H9 (cell line): Measurements from ENCODE around the gene GRIN3B. TPM values are rescaled to one million over a fixed set of nuclear protein-coding genes. Genes with fewer than 3 reads are reported as not detected.

Experiments used
- DNase-seq: peaks from one replicate; pipeline ENCODE4 v3.0.0-alpha.2; 2017
- H2AFZ ChIP-seq: one replicate; pipeline ENCODE4 v1.6.1; 2013; ENCODE audit warnings: mild to moderate bottlenecking, low read length, control low read depth, moderate library complexity
- H2AK5ac ChIP-seq: 2 replicates; pipeline ENCODE4 v1.6.1; 2013; ENCODE audit warnings: low read length, control low read depth, mixed read lengths; ENCODE audit not compliant: insufficient read length
- H2BK120ac ChIP-seq: one replicate; pipeline ENCODE4 v1.6.1; 2013; ENCODE audit warnings: low read depth, mild to moderate bottlenecking, low read length, control low read depth, inconsistent platforms; ENCODE audit not compliant: poor library complexity, severe bottlenecking
- H2BK12ac ChIP-seq: 2 replicates; pipeline ENCODE4 v1.6.1; 2013; ENCODE audit warnings: low read length, control low read depth, mixed read lengths, low read depth; ENCODE audit not compliant: insufficient read length
- H2BK15ac ChIP-seq: 2 replicates; pipeline ENCODE4 v1.6.1; 2013; ENCODE audit warnings: low read depth, low read length, control low read depth
- H2BK20ac ChIP-seq: one replicate; pipeline ENCODE4 v1.6.1; 2013; ENCODE audit warnings: low read depth, mild to moderate bottlenecking, low read length, control low read depth, inconsistent platforms; ENCODE audit not compliant: poor library complexity, severe bottlenecking
- H2BK5ac ChIP-seq: 2 replicates; pipeline ENCODE4 v1.6.1; 2013; ENCODE audit warnings: low read length, control low read depth, mixed read lengths; ENCODE audit not compliant: insufficient read length
- H3K14ac ChIP-seq: 2 replicates; pipeline ENCODE4 v1.6.1; 2013; ENCODE audit warnings: low read length, control low read depth; ENCODE audit not compliant: insufficient read depth
- H3K18ac ChIP-seq: 2 replicates; pipeline ENCODE4 v1.6.1; 2013; ENCODE audit warnings: low read depth, mild to moderate bottlenecking, mixed read lengths, low read length, control low read depth; ENCODE audit not compliant: insufficient read length
- H3K23ac ChIP-seq: 2 replicates; pipeline ENCODE4 v1.6.1; 2013; ENCODE audit warnings: low read length, control low read depth, mixed read lengths, low read depth; ENCODE audit not compliant: insufficient read length
- H3K23me2 ChIP-seq: 2 replicates; pipeline ENCODE4 v1.6.1; 2013; ENCODE audit warnings: low read depth, mild to moderate bottlenecking, mixed read lengths, low read length, control low read depth; ENCODE audit not compliant: insufficient read length, poor library complexity, severe bottlenecking
- H3K27ac ChIP-seq: 2 replicates; pipeline ENCODE4 v1.5.1; 2013; ENCODE audit warnings: low read length, control low read depth, mixed read lengths, low read depth; ENCODE audit not compliant: insufficient read length
- H3K27me3 ChIP-seq: 2 replicates; pipeline ENCODE4 v1.6.1; 2013; ENCODE audit warnings: low read length, control low read depth, inconsistent platforms; ENCODE audit not compliant: insufficient read depth
- H3K4ac ChIP-seq: 2 replicates; pipeline ENCODE4 v1.6.1; 2013; ENCODE audit warnings: low read depth, mild to moderate bottlenecking, control low read depth, inconsistent platforms, low read length, moderate library complexity
- H3K4me1 ChIP-seq: 2 replicates; pipeline ENCODE4 v1.6.1; 2013; ENCODE audit warnings: low read length, control low read depth, inconsistent platforms; ENCODE audit not compliant: insufficient read depth
- H3K4me2 ChIP-seq: 2 replicates; pipeline ENCODE4 v1.6.1; 2013; ENCODE audit warnings: low read length, control low read depth, mixed read lengths; ENCODE audit not compliant: insufficient read length, insufficient read depth
- H3K56ac ChIP-seq: 2 replicates; pipeline ENCODE4 v1.6.1; 2013; ENCODE audit warnings: low read depth, mild to moderate bottlenecking, mixed read lengths, low read length, control low read depth; ENCODE audit not compliant: insufficient read length
- H3K79me1 ChIP-seq: 2 replicates; pipeline ENCODE4 v1.6.1; 2013; ENCODE audit warnings: low read depth, mild to moderate bottlenecking, moderate library complexity, low read length, control low read depth, inconsistent platforms; ENCODE audit not compliant: insufficient read depth, poor library complexity, severe bottlenecking
- H3K79me2 ChIP-seq: 2 replicates; pipeline ENCODE4 v1.6.1; 2013; ENCODE audit warnings: low read length, control low read depth, inconsistent platforms; ENCODE audit not compliant: insufficient read depth
- H3K9ac ChIP-seq: 2 replicates; pipeline ENCODE4 v1.6.1; 2013; ENCODE audit warnings: low read length, control low read depth, mixed read lengths; ENCODE audit not compliant: insufficient read length; ENCODE audit errors: extremely low read depth
- H3K9me3 ChIP-seq: one replicate; pipeline ENCODE4 v1.6.1; 2013; ENCODE audit warnings: low read depth, low read length, inconsistent platforms; ENCODE audit not compliant: control insufficient read depth
- H3T11ph ChIP-seq: one replicate; pipeline ENCODE4 v1.6.1; 2013; ENCODE audit warnings: mild to moderate bottlenecking, low read length, control low read depth, inconsistent platforms
- H4K20me1 ChIP-seq: one replicate; pipeline ENCODE4 v1.6.1; 2013; ENCODE audit not compliant: control insufficient read depth, insufficient read length, insufficient read depth
- H4K5ac ChIP-seq: 2 replicates; pipeline ENCODE4 v1.6.1; 2013; ENCODE audit warnings: low read depth, mild to moderate bottlenecking, mixed read lengths, low read length, control low read depth; ENCODE audit not compliant: insufficient read length
- H4K8ac ChIP-seq: replicated peaks from 2 replicates; pipeline ENCODE4 v1.6.1; 2013; ENCODE audit warnings: low read length, control low read depth, mixed read lengths, low read depth; ENCODE audit not compliant: insufficient read length
- H4K91ac ChIP-seq: 2 replicates; pipeline ENCODE4 v1.6.1; 2013; ENCODE audit warnings: low read depth, mild to moderate bottlenecking, moderate library complexity, mixed read lengths, low read length, control low read depth; ENCODE audit not compliant: insufficient read length
- H3K27ac Mint-ChIP-seq, 3 experiments: 2 replicates in 2 of 3; 3 replicates in 1 of 3; pipeline ENCODE4 v1.8.0; 2020 to 2021; ENCODE audit warnings: mixed read lengths in 3 of 3, mild to moderate bottlenecking in 1 of 3, moderate library complexity in 1 of 3
- H3K27me3 Mint-ChIP-seq: 2 replicates; pipeline ENCODE4 v1.8.0; 2021; ENCODE audit warnings: low read depth, mild to moderate bottlenecking, moderate library complexity, mixed read lengths
- H3K36me3 Mint-ChIP-seq, 3 experiments: 2 replicates in 2 of 3; 3 replicates in 1 of 3; pipeline ENCODE4 v1.8.0; 2020 to 2021; ENCODE audit warnings: low read depth in 3 of 3, mixed read lengths in 3 of 3; ENCODE audit not compliant: insufficient read depth in 1 of 3
- H3K4me1 Mint-ChIP-seq, 2 experiments: 2 replicates each; pipeline ENCODE4 v1.8.0; 2020; ENCODE audit warnings: mixed read lengths in 2 of 2
- H3K4me3 Mint-ChIP-seq, 2 experiments: 2 replicates in 1 of 2; 3 replicates in 1 of 2; pipeline ENCODE4 v1.8.0; 2020 to 2021; ENCODE audit warnings: mild to moderate bottlenecking in 2 of 2, mixed read lengths in 2 of 2, moderate library complexity in 1 of 2
- H3K9me3 Mint-ChIP-seq, 2 experiments: 2 replicates in 1 of 2; 3 replicates in 1 of 2; pipeline ENCODE4 v1.8.0; 2020; ENCODE audit warnings: mild to moderate bottlenecking in 2 of 2, mixed read lengths in 2 of 2, moderate library complexity in 1 of 2
- WGBS: extraction: QIAGEN DNeasy Blood & Tissue Kit; methylation state at CpG from one replicate; pipeline ENCODE4 v1.1.7; 2013; ENCODE audit warnings: missing lambda C conversion rate, low lambda C conversion rate, mixed read lengths; ENCODE audit not compliant: insufficient read length; ENCODE audit errors: extremely low coverage; 5-methylcytosine and 5-hydroxymethylcytosine counted together
- total RNA-seq: library from RNA; stranded (reverse); gene quantifications from 2 replicates; pipeline ENCODE4 v1.2.1, GENCODE V29; 2021
- TF ChIP-seq, protein P1 (sequence below): fragments of 200-600 bp; sonication (generic); conservative IDR thresholded peaks from 3 replicates; pipeline ENCODE4 v1.8.0; 2021; ENCODE audit warnings: antibody characterized with exemption, mild to moderate bottlenecking

Gene GRIN3B
- total RNA-seq, 1 experiment from 2014 or later = 1.0 TPM

DNA sequence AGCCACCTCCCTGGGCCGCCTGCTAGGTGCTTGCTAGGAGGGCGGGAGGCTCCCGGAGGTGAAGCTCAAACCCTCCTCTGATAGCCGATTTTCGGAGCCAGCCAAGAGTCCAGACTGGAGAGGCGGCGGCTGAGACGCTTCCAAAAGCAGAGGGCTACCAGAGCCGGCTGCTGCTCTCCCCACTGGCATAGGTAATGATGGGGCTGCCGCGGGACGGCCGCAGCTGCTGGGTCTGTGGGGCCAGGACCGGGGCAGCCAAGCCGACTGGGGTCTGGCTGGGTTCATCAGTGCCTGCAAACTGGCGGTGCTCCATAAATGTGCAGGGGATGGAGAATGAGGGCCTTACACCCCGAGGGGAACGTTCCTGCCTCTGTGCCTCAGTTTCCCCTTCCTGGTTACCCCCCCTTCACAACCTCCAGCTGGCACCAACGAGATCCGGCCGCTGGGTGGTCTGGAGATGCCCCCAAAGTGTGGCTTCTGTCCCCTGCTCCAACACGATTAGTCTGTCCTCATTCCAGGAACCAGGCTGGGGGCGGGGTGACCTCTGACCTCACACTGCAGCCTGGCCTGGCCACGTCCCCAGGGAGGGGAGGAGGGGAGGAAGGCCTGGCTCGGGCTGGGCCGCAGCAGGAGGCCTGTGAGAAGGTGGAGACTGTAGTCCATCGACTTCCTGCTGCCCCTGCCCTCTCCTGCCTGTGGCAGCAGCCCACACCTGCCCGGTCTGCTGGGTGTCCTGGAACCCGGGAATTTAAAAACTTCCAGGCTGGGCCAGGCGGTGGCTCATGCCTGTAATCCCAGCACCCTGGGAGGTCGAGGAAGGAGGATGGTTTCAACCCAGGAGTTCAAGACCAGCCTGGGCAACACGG is 19.9 kb upstream of the GRIN3B start:
- no CpG with 5 or more reads among the region's 32 CpGs for WGBS
- 0 out of 5 replicates have a peak overlapping the region, but pooled peaks of 1 of the 2 experiments have one; percentile 12 for H3K4me3 Mint-ChIP-seq
- H3K27ac ChIP-seq = no peak overlapping the region

More for the DNA sequence above, 19.9 kb upstream of the GRIN3B start:
- Histone ChIP-seq H3K14ac (no peak overlapping the region), H2BK20ac (no peak overlapping the region), H4K5ac (no peak overlapping the region), H3K79me1 (no peaks in the 10 kb centered on the region), H3K56ac (no peak overlapping the region), H2AK5ac (no peak overlapping the region), H2BK120ac (no peak overlapping the region), H4K20me1 (no peaks in the 10 kb centered on the region), H2BK5ac (no peak overlapping the region), H3K23me2 (peaks cover 7% of the 10 kb centered on the region), H3K23ac (no peak overlapping the region), H3K18ac (no peak overlapping the region), H2AFZ (no peak overlapping the region), H4K8ac (no peak overlapping the region), H3K4me1 (no peaks in the 10 kb centered on the region), H3T11ph (no peak overlapping the region), H3K4ac (no peak overlapping the region), H2BK12ac (no peak overlapping the region), H3K9ac (no peak overlapping the region), H3K4me2 (no peak overlapping the region), H4K91ac (no peak overlapping the region), H2BK15ac (no peak overlapping the region), H3K9me3 (no peaks in the 10 kb centered on the region), H3K79me2 (no peaks in the 10 kb centered on the region; the same call in 1 of the 2 replicates), H3K27me3 (no peaks in the 10 kb centered on the region)
- TF ChIP-seq, protein P1, sequence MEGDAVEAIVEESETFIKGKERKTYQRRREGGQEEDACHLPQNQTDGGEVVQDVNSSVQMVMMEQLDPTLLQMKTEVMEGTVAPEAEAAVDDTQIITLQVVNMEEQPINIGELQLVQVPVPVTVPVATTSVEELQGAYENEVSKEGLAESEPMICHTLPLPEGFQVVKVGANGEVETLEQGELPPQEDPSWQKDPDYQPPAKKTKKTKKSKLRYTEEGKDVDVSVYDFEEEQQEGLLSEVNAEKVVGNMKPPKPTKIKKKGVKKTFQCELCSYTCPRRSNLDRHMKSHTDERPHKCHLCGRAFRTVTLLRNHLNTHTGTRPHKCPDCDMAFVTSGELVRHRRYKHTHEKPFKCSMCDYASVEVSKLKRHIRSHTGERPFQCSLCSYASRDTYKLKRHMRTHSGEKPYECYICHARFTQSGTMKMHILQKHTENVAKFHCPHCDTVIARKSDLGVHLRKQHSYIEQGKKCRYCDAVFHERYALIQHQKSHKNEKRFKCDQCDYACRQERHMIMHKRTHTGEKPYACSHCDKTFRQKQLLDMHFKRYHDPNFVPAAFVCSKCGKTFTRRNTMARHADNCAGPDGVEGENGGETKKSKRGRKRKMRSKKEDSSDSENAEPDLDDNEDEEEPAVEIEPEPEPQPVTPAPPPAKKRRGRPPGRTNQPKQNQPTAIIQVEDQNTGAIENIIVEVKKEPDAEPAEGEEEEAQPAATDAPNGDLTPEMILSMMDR = no peak
- peaks cover 7 to 23% of the 10 kb centered on the region in 2 experiments for H3K4me1 Mint-ChIP-seq
- DNase-seq = peak; percentile 87
- no peaks in the 10 kb centered on the region for H3K9me3 Mint-ChIP-seq
- peaks cover 2% of the 10 kb centered on the region; the same call in 1 of the 2 replicates for H3K27me3 Mint-ChIP-seq
- H3K27ac Mint-ChIP-seq = peak overlapping the region; percentile 65 to 93 (median 92); a peak in 5 of 7 replicates
- H3K36me3 Mint-ChIP-seq = peaks cover 0 to 5% (median 0%) of the 10 kb centered on the region in 3 experiments; a peak in 3 of 7 replicates
